Epithelial cell of esophagus (primary cell): ENCODE measurements around the gene RUNX3.
"Not testable (repeated sequence)": the region's sequence is repeated elsewhere in the genome, so short reads cannot be mapped to it uniquely, and the experiment has no call there.

Experiments
- DNase-seq: peaks from one replicate; pipeline ENCODE4 v3.0.0; 2010; ENCODE audit warnings: low read depth
- H3K4me3 ChIP-seq: 2 replicates; pipeline ENCODE4 v1.5.1; 2011; ENCODE audit warnings: mild to moderate bottlenecking, low read length, control low read depth
- CTCF ChIP-seq: IDR thresholded peaks from 2 replicates; pipeline ENCODE4 v1.5.1; 2011; ENCODE audit warnings: low read depth, mild to moderate bottlenecking, low read length, control low read depth, inconsistent platforms; ENCODE audit not compliant: insufficient read depth; ENCODE audit errors: missing control alignments

RUNX3 gene

GRCh38 chr1:24893431-24893830, 36.6 kb downstream of the RUNX3 start:
- no peak for TF ChIP-seq CTCF
- no peak overlapping the region for H3K4me3 ChIP-seq
- DNase-seq, result no peak

DNA sequence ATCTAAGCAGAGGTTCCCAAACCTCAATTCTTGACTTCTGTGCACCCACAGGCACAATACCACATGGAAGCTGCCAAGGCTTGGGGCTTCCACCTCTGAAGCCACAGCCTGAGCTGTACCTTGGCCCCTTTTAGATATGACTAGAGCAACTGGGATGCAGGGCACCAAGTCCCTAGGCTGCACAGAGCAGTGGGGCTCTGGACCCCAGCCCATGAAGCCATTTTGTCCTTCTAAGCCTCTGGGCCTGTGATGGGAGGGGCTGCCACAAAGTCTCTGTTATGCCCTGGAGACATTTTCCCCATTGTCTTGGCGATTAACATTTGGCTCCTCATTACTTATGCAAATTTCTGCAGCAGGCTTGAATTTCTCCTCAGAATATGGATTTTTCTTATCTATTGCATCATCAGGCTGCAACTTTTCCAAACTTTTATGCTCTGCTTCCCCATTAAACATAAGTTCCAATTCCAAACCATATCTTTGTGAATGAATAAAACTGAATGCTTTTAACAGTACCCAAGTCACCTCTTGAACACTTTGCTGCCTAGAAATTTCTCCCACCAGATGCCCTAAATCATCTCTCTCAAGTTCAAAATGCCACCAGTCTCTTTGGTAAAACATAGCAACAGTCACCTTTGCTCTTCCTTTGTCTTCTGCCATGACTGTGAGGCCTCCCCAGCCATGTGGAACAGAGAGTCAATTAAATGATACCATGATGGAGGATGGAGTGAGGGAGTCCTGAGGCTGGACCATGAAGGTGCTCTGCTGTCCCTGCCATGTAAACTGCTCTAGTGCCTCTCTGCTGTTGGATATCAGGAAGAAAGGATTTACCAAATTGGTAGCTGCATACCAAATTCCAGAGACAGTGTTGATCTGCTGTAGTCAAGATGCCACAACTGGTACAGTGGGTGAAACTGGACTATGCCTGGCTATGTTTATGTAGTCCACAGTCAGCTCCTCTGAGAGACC, 37.6 kb downstream of the RUNX3 start:
- no peak for TF ChIP-seq CTCF
- H3K4me3 ChIP-seq, result no peak overlapping the region
- no peak for DNase-seq

- DNase-seq, H3K4me3 ChIP-seq: not testable (repeated sequence)
Measured at GRCh38 chr1:24891367-24891766, 38.7 kb downstream of the RUNX3 start.

GRCh38 chr1:24890887-24891286, 39.2 kb downstream of the RUNX3 start:
- no peak for DNase-seq
- no peak overlapping the region for H3K4me3 ChIP-seq
- TF ChIP-seq CTCF, result no peak

- H3K4me3 ChIP-seq, result no peak overlapping the region
- DNase-seq, result peak; percentile 37
- TF ChIP-seq CTCF, result no peak
Measured at GRCh38 chr1:24888971-24889676, 41.0 kb downstream of the RUNX3 start.

GRCh38 chr1:24888061-24888970, 41.8 kb downstream of the RUNX3 start:
- TF ChIP-seq CTCF, result no peak
- DNase-seq, result no peak
- no peak overlapping the region for H3K4me3 ChIP-seq

GRCh38 chr1:24886241-24886640, 43.8 kb downstream of the RUNX3 start:
- no peak for DNase-seq
- TF ChIP-seq CTCF, result no peak
- no peak overlapping the region for H3K4me3 ChIP-seq
